ENCODE results near the gene PTGER3. TPM values are rescaled to one million over a fixed set of nuclear protein-coding genes. Genes with fewer than 3 reads are reported as not detected.
A peak's percentile ranks its signal among the peaks of the same experiment; 100 is the strongest.
"Not testable (repeated sequence)": the region's sequence is repeated elsewhere in the genome, so short reads cannot be mapped to it uniquely, and the experiment has no call there.

The PTGER3 gene
- polyA plus RNA-seq, 3 donors = 0.29 TPM; not detected in 2

GRCh38 chr1:70985278-70985677 lies 62.3 kb downstream of the PTGER3 start:
- H3K4me2 ChIP-seq (replicated peaks; ENCODE audit: extremely low read depth, low read length, poor library complexity, severe bottlenecking); H3K27ac ChIP-seq (ENCODE audit: low read depth in 1 of 2, low read length in 2 of 2); H2AFZ ChIP-seq (ENCODE audit: insufficient read depth, low read depth, low read length, poor library complexity, severe bottlenecking); H3K9ac ChIP-seq (ENCODE audit: insufficient read depth, low read length, poor library complexity, severe bottlenecking); H3K9me3 ChIP-seq (replicated peaks in 1 of 2; ENCODE audit: control insufficient read depth in 1 of 2, insufficient read depth in 1 of 2, low read length in 2 of 2); H3K27ac Mint-ChIP-seq; intact Hi-C loops (cut with micrococcal nuclease); H3K36me3 ChIP-seq (replicated peaks in 1 of 2; ENCODE audit: control insufficient read depth in 1 of 2, insufficient read depth in 2 of 2, low read length in 2 of 2); H3K79me2 ChIP-seq (ENCODE audit: insufficient read depth, low read length); H3K27me3 Mint-ChIP-seq (ENCODE audit: low read depth in 3 of 3); DNase-seq; H3K27me3 ChIP-seq (ENCODE audit: control insufficient read depth in 2 of 2, insufficient read depth in 2 of 2, low read length in 2 of 2); H3K9me3 Mint-ChIP-seq; H3K36me3 Mint-ChIP-seq; H3K4me3 Mint-ChIP-seq; H3K4me3 ChIP-seq (replicated peaks in 1 of 3; ENCODE audit: low read depth in 2 of 3, low read length in 3 of 3); H4K20me1 ChIP-seq (ENCODE audit: insufficient read depth, low read length): not testable (repeated sequence)
- peaks cover 8 to 11% of the 10 kb centered on the region in 2 donors for H3K4me1 ChIP-seq (ENCODE audit: control insufficient read depth in 1 of 2, insufficient read depth in 2 of 2, low read length in 2 of 2)
- H3K4me1 Mint-ChIP-seq = peaks cover 17% of the 10 kb centered on the region
- 100% methylated on average over 1 of the region's 2 CpGs for WGBS (ENCODE audit: insufficient coverage)

GRCh38 chr1:70980361-70980760 lies 67.3 kb downstream of the PTGER3 start:
- DNase-seq = no peak
- H3K4me3 ChIP-seq (replicated peaks in 1 of 3; ENCODE audit: low read depth in 2 of 3, low read length in 3 of 3) = peak overlapping the region in 1 of 3 experiments; percentile 51
- Mint-ChIP-seq H3K36me3 (no peaks in the 10 kb centered on the region), H3K9me3 (no peaks in the 10 kb centered on the region), H3K4me3 (no peak overlapping the region), H3K27me3 (ENCODE audit: low read depth in 3 of 3) (peaks cover 3 to 5% (median 4%) of the 10 kb centered on the region in 3 donors), H3K4me1 (peaks cover 33% of the 10 kb centered on the region), H3K27ac (peak overlapping the region in 2 of 7 donors; percentile 35 to 47)
- peak overlapping the region in 1 of 2 donors; percentile 51 for H3K27ac ChIP-seq (ENCODE audit: low read depth in 1 of 2, low read length in 2 of 2)
- TF ChIP-seq, protein P1, sequence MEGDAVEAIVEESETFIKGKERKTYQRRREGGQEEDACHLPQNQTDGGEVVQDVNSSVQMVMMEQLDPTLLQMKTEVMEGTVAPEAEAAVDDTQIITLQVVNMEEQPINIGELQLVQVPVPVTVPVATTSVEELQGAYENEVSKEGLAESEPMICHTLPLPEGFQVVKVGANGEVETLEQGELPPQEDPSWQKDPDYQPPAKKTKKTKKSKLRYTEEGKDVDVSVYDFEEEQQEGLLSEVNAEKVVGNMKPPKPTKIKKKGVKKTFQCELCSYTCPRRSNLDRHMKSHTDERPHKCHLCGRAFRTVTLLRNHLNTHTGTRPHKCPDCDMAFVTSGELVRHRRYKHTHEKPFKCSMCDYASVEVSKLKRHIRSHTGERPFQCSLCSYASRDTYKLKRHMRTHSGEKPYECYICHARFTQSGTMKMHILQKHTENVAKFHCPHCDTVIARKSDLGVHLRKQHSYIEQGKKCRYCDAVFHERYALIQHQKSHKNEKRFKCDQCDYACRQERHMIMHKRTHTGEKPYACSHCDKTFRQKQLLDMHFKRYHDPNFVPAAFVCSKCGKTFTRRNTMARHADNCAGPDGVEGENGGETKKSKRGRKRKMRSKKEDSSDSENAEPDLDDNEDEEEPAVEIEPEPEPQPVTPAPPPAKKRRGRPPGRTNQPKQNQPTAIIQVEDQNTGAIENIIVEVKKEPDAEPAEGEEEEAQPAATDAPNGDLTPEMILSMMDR (IDR thresholded peaks at IDR 0.05) = no peak
- peaks cover 29 to 33% of the 10 kb centered on the region in 2 donors for H3K4me1 ChIP-seq (ENCODE audit: control insufficient read depth in 1 of 2, insufficient read depth in 2 of 2, low read length in 2 of 2)
- no peaks in the 10 kb centered on the region for H3K9me3 ChIP-seq (replicated peaks in 1 of 2; ENCODE audit: control insufficient read depth in 1 of 2, insufficient read depth in 1 of 2, low read length in 2 of 2)
- no peaks in the 10 kb centered on the region for H3K27me3 ChIP-seq (ENCODE audit: control insufficient read depth in 2 of 2, insufficient read depth in 2 of 2, low read length in 2 of 2)
- no CpG with 5 or more reads among the region's 1 CpG for WGBS (ENCODE audit: insufficient coverage)
- intact Hi-C loops (cut with micrococcal nuclease) = no loop called here
- H3K36me3 ChIP-seq (replicated peaks in 1 of 2; ENCODE audit: control insufficient read depth in 1 of 2, insufficient read depth in 2 of 2, low read length in 2 of 2) = no peaks in the 10 kb centered on the region
- H3K4me2 ChIP-seq (replicated peaks; ENCODE audit: extremely low read depth, low read length, poor library complexity, severe bottlenecking) = peak overlapping the region; percentile 62
- H2AFZ ChIP-seq (ENCODE audit: insufficient read depth, low read depth, low read length, poor library complexity, severe bottlenecking) = no peak overlapping the region
- no peaks in the 10 kb centered on the region for H3K79me2 ChIP-seq (ENCODE audit: insufficient read depth, low read length)
- no peaks in the 10 kb centered on the region for H4K20me1 ChIP-seq (ENCODE audit: insufficient read depth, low read length)
- H3K9ac ChIP-seq (ENCODE audit: insufficient read depth, low read length, poor library complexity, severe bottlenecking) = no peak overlapping the region

Data from CD14-positive monocyte (primary cell).